Measurements from ENCODE around the gene THTPA. TPM values are rescaled to one million over a fixed set of nuclear protein-coding genes. Genes with fewer than 3 reads are reported as not detected.
"Not testable (repeated sequence)": the region's sequence is repeated elsewhere in the genome, so short reads cannot be mapped to it uniquely, and the experiment has no call there.

THTPA gene
- total and polyA plus RNA-seq, 9 donors = 8.2 to 14.2 (median 13.3) TPM

GRCh38 chr14:23531391-23531790 is 24.7 kb upstream of the THTPA start:
- Histone ChIP-seq H3K27ac (ENCODE audit: low read length) (no peak overlapping the region), H3K36me3 (ENCODE audit: control insufficient read depth, insufficient read depth, low read length) (peaks cover 6% of the 10 kb centered on the region), H3K27me3 (ENCODE audit: control insufficient read depth, insufficient read depth, low read length) (no peaks in the 10 kb centered on the region), H3K4me3 (ENCODE audit: low read length) (no peak overlapping the region), H3K4me1 (ENCODE audit: control insufficient read depth, insufficient read depth, low read length) (no peaks in the 10 kb centered on the region), H3K9me3 (replicated peaks; ENCODE audit: control insufficient read depth, low read depth, low read length) (no peaks in the 10 kb centered on the region)
- WGBS (ENCODE audit: insufficient coverage) = 94% methylated on average over 12 of the region's 12 CpGs
- no peak for DNase-seq

GRCh38 chr14:23532658-23533057 is 23.4 kb upstream of the THTPA start:
- 92% methylated on average over 4 of the region's 7 CpGs for WGBS (ENCODE audit: insufficient coverage)

GRCh38 chr14:23533652-23534435 is 22.2 kb upstream of the THTPA start:
- Histone ChIP-seq H3K4me3 (ENCODE audit: low read length) (no peak overlapping the region), H3K27me3 (ENCODE audit: control insufficient read depth, insufficient read depth, low read length) (no peaks in the 10 kb centered on the region)
- 92% methylated on average over 13 of the region's 16 CpGs for WGBS (ENCODE audit: insufficient coverage)

More at GRCh38 chr14:23532658-23533057, 23.4 kb upstream of the THTPA start:
- Histone ChIP-seq H3K9me3 (replicated peaks; ENCODE audit: control insufficient read depth, low read depth, low read length) (no peaks in the 10 kb centered on the region), H3K27me3 (ENCODE audit: control insufficient read depth, insufficient read depth, low read length) (no peaks in the 10 kb centered on the region), H3K27ac (ENCODE audit: low read length) (no peak overlapping the region), H3K36me3 (ENCODE audit: control insufficient read depth, insufficient read depth, low read length) (no peaks in the 10 kb centered on the region), H3K4me1 (ENCODE audit: control insufficient read depth, insufficient read depth, low read length) (no peaks in the 10 kb centered on the region), H3K4me3 (ENCODE audit: low read length) (no peak overlapping the region)
- no peak for DNase-seq

GRCh38 chr14:23535943-23536342 is 20.1 kb upstream of the THTPA start:
- H3K27ac ChIP-seq (ENCODE audit: low read length) = no peak overlapping the region
- H3K36me3 ChIP-seq (ENCODE audit: control insufficient read depth, insufficient read depth, low read length) = no peaks in the 10 kb centered on the region
- 82% methylated on average over 4 of the region's 4 CpGs for WGBS (ENCODE audit: insufficient coverage)

More at GRCh38 chr14:23533652-23534435, 22.2 kb upstream of the THTPA start:
- DNase-seq = no peak
- no peaks in the 10 kb centered on the region for H3K9me3 ChIP-seq (replicated peaks; ENCODE audit: control insufficient read depth, low read depth, low read length)
- H3K27ac ChIP-seq (ENCODE audit: low read length) = no peak overlapping the region
- no peaks in the 10 kb centered on the region for H3K36me3 ChIP-seq (ENCODE audit: control insufficient read depth, insufficient read depth, low read length)
- peaks cover 4% of the 10 kb centered on the region for H3K4me1 ChIP-seq (ENCODE audit: control insufficient read depth, insufficient read depth, low read length)

GRCh38 chr14:23536494-23536893 is 19.6 kb upstream of the THTPA start:
- WGBS (ENCODE audit: insufficient coverage) = 100% methylated on average over 1 of the region's 2 CpGs
- no peaks in the 10 kb centered on the region for H3K27me3 ChIP-seq (ENCODE audit: control insufficient read depth, insufficient read depth, low read length)

More at GRCh38 chr14:23535943-23536342, 20.1 kb upstream of the THTPA start:
- no peaks in the 10 kb centered on the region for H3K27me3 ChIP-seq (ENCODE audit: control insufficient read depth, insufficient read depth, low read length)
- no peak for DNase-seq
- peaks cover 6% of the 10 kb centered on the region for H3K4me1 ChIP-seq (ENCODE audit: control insufficient read depth, insufficient read depth, low read length)
- no peaks in the 10 kb centered on the region for H3K9me3 ChIP-seq (replicated peaks; ENCODE audit: control insufficient read depth, low read depth, low read length)
- H3K4me3 ChIP-seq (ENCODE audit: low read length) = no peak overlapping the region

GRCh38 chr14:23536906-23537305 is 19.2 kb upstream of the THTPA start:
- H3K27ac ChIP-seq (ENCODE audit: low read length); H3K36me3 ChIP-seq (ENCODE audit: control insufficient read depth, insufficient read depth, low read length); DNase-seq; H3K4me1 ChIP-seq (ENCODE audit: control insufficient read depth, insufficient read depth, low read length); H3K9me3 ChIP-seq (replicated peaks; ENCODE audit: control insufficient read depth, low read depth, low read length); H3K4me3 ChIP-seq (ENCODE audit: low read length); H3K27me3 ChIP-seq (ENCODE audit: control insufficient read depth, insufficient read depth, low read length): not testable (repeated sequence)
- WGBS (ENCODE audit: insufficient coverage) = 43% methylated on average over 6 of the region's 6 CpGs

More at GRCh38 chr14:23536494-23536893, 19.6 kb upstream of the THTPA start:
- peaks cover 6% of the 10 kb centered on the region for H3K4me1 ChIP-seq (ENCODE audit: control insufficient read depth, insufficient read depth, low read length)
- H3K36me3 ChIP-seq (ENCODE audit: control insufficient read depth, insufficient read depth, low read length) = no peaks in the 10 kb centered on the region
- H3K27ac ChIP-seq (ENCODE audit: low read length) = no peak overlapping the region
- H3K9me3 ChIP-seq (replicated peaks; ENCODE audit: control insufficient read depth, low read depth, low read length) = no peaks in the 10 kb centered on the region
- no peak overlapping the region for H3K4me3 ChIP-seq (ENCODE audit: low read length)
- no peak for DNase-seq

GRCh38 chr14:23537351-23538049 is 18.6 kb upstream of the THTPA start:
- Histone ChIP-seq H3K4me3 (ENCODE audit: low read length) (no peak overlapping the region), H3K27ac (ENCODE audit: low read length) (no peak overlapping the region), H3K36me3 (ENCODE audit: control insufficient read depth, insufficient read depth, low read length) (no peaks in the 10 kb centered on the region), H3K9me3 (replicated peaks; ENCODE audit: control insufficient read depth, low read depth, low read length) (no peaks in the 10 kb centered on the region), H3K27me3 (ENCODE audit: control insufficient read depth, insufficient read depth, low read length) (no peaks in the 10 kb centered on the region), H3K4me1 (ENCODE audit: control insufficient read depth, insufficient read depth, low read length) (peaks cover 6% of the 10 kb centered on the region)
- 12% methylated on average over 8 of the region's 13 CpGs for WGBS (ENCODE audit: insufficient coverage)
- no peak for DNase-seq

- WGBS (ENCODE audit: insufficient coverage) = 29% methylated on average over 7 of the region's 10 CpGs
- Histone ChIP-seq H3K36me3 (ENCODE audit: control insufficient read depth, insufficient read depth, low read length) (no peaks in the 10 kb centered on the region), H3K9me3 (replicated peaks; ENCODE audit: control insufficient read depth, low read depth, low read length) (no peaks in the 10 kb centered on the region), H3K27ac (ENCODE audit: low read length) (no peak overlapping the region), H3K27me3 (ENCODE audit: control insufficient read depth, insufficient read depth, low read length) (no peaks in the 10 kb centered on the region), H3K4me1 (ENCODE audit: control insufficient read depth, insufficient read depth, low read length) (peaks cover 6% of the 10 kb centered on the region), H3K4me3 (ENCODE audit: low read length) (no peak overlapping the region)
- DNase-seq = no peak
These were observed 17.9 kb upstream of the THTPA start for GRCh38 chr14:23538050-23538718.

GRCh38 chr14:23538785-23539184 is 17.3 kb upstream of the THTPA start:
- no peaks in the 10 kb centered on the region for H3K9me3 ChIP-seq (replicated peaks; ENCODE audit: control insufficient read depth, low read depth, low read length)
- WGBS (ENCODE audit: insufficient coverage) = 20% methylated on average over 5 of the region's 7 CpGs
- DNase-seq = peak; percentile 33

More at GRCh38 chr14:23538785-23539184, 17.3 kb upstream of the THTPA start:
- Histone ChIP-seq H3K27ac (ENCODE audit: low read length) (no peak overlapping the region), H3K27me3 (ENCODE audit: control insufficient read depth, insufficient read depth, low read length) (no peaks in the 10 kb centered on the region), H3K36me3 (ENCODE audit: control insufficient read depth, insufficient read depth, low read length) (no peaks in the 10 kb centered on the region), H3K4me3 (ENCODE audit: low read length) (no peak overlapping the region), H3K4me1 (ENCODE audit: control insufficient read depth, insufficient read depth, low read length) (peaks cover 6% of the 10 kb centered on the region)
